ENCODE measurements around the gene ZP1.

DNA sequence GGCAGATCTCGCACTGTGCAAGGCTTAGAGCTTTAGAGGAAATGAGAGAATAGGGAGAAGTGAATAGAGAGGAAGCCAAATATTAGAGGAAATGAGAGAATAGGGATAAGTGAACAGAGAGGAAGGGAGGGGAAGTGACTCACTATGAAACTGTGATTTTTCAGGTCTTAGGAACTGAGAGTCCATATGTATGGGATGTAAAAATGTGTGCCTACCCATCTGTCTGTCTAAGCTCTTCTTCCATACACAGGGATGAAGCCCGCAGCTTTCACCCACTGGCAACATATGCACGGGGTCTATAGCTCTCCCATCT lies 31.9 kb upstream of the ZP1 start:
- TF ChIP-seq POLR2AphosphoS5 (IDR thresholded peaks at IDR 0.05) (no peak), POLR2A (IDR thresholded peaks at IDR 0.05) (no peak), EP300 (IDR thresholded peaks at IDR 0.05) (no peak)
- TF ChIP-seq, protein P1, sequence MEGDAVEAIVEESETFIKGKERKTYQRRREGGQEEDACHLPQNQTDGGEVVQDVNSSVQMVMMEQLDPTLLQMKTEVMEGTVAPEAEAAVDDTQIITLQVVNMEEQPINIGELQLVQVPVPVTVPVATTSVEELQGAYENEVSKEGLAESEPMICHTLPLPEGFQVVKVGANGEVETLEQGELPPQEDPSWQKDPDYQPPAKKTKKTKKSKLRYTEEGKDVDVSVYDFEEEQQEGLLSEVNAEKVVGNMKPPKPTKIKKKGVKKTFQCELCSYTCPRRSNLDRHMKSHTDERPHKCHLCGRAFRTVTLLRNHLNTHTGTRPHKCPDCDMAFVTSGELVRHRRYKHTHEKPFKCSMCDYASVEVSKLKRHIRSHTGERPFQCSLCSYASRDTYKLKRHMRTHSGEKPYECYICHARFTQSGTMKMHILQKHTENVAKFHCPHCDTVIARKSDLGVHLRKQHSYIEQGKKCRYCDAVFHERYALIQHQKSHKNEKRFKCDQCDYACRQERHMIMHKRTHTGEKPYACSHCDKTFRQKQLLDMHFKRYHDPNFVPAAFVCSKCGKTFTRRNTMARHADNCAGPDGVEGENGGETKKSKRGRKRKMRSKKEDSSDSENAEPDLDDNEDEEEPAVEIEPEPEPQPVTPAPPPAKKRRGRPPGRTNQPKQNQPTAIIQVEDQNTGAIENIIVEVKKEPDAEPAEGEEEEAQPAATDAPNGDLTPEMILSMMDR (IDR thresholded peaks at IDR 0.05), result no peak
